NCI-H128 (cell line): Measurements from ENCODE around the gene KDM8.
"Not testable (repeated sequence)": the region's sequence is repeated elsewhere in the genome, so short reads cannot be mapped to it uniquely, and the experiment has no call there.

ENCODE experiments used
- DNase-seq: peaks from one replicate; lab custom pipeline; 2025; ENCODE audit not compliant: unreplicated experiment; lab: John Stamatoyannopoulos, UW

KDM8 gene

GRCh38 chr16:27190316-27190871 lies 12.9 kb upstream of the KDM8 start:
- DNase-seq: no peak

- no peak for DNase-seq
Observed at GRCh38 chr16:27191352-27191924, 11.9 kb upstream of the KDM8 start.

GRCh38 chr16:27193300-27193990 lies 9.9 kb upstream of the KDM8 start:
- no peak for DNase-seq

GRCh38 chr16:27195076-27195741 lies 8.1 kb upstream of the KDM8 start:
- DNase-seq: no peak

GRCh38 chr16:27195941-27196595 lies 7.3 kb upstream of the KDM8 start:
- DNase-seq: no peak

- DNase-seq: no peak
Observed at GRCh38 chr16:27197004-27197403, 6.3 kb upstream of the KDM8 start.

- no peak for DNase-seq
Observed at GRCh38 chr16:27198451-27199234, 4.7 kb upstream of the KDM8 start.

- no peak for DNase-seq
Observed at GRCh38 chr16:27199235-27199586, 4.1 kb upstream of the KDM8 start.

- no peak for DNase-seq
Observed at GRCh38 chr16:27199736-27200135, 3.6 kb upstream of the KDM8 start.

GRCh38 chr16:27200914-27201313 lies 2.4 kb upstream of the KDM8 start:
- DNase-seq: not testable (repeated sequence)

GRCh38 chr16:27202923-27203506 lies 311 bp upstream of the KDM8 start:
- peak; percentile 79 for DNase-seq

GRCh38 chr16:27204312-27204915 lies 1.1 kb downstream of the KDM8 start:
- DNase-seq: no peak

- DNase-seq: no peak
Observed at GRCh38 chr16:27205423-27206065, 2.2 kb downstream of the KDM8 start.

GRCh38 chr16:27207121-27207520 lies 3.8 kb downstream of the KDM8 start:
- DNase-seq: not testable (repeated sequence)

GRCh38 chr16:27208081-27208680 lies 4.9 kb downstream of the KDM8 start:
- no peak for DNase-seq

- no peak for DNase-seq
Observed at GRCh38 chr16:27208796-27209195, 5.5 kb downstream of the KDM8 start.

- no peak for DNase-seq
Observed at GRCh38 chr16:27209591-27209990, 6.3 kb downstream of the KDM8 start.

- DNase-seq: no peak
Observed at GRCh38 chr16:27210174-27210573, 6.8 kb downstream of the KDM8 start.

- no peak for DNase-seq
Observed at GRCh38 chr16:27211026-27211425, 7.7 kb downstream of the KDM8 start.
